Astrocyte (in vitro differentiated cells and primary cell): Measurements from ENCODE around the gene MYCN.

Experiments
- EZH2 ChIP-seq: IDR thresholded peaks from 2 replicates; pipeline ENCODE4 v1.6.1; 2012; ENCODE audit warnings: mild to moderate bottlenecking, low read length, inconsistent platforms; ENCODE audit not compliant: insufficient read depth
- TF ChIP-seq, protein P1 (sequence below): IDR thresholded peaks from 2 replicates; pipeline ENCODE4 v1.5.1; 2011; ENCODE audit warnings: low read depth, mild to moderate bottlenecking, inconsistent platforms, low read length, moderate library complexity; ENCODE audit not compliant: insufficient read depth

- TF ChIP-seq, protein P1, sequence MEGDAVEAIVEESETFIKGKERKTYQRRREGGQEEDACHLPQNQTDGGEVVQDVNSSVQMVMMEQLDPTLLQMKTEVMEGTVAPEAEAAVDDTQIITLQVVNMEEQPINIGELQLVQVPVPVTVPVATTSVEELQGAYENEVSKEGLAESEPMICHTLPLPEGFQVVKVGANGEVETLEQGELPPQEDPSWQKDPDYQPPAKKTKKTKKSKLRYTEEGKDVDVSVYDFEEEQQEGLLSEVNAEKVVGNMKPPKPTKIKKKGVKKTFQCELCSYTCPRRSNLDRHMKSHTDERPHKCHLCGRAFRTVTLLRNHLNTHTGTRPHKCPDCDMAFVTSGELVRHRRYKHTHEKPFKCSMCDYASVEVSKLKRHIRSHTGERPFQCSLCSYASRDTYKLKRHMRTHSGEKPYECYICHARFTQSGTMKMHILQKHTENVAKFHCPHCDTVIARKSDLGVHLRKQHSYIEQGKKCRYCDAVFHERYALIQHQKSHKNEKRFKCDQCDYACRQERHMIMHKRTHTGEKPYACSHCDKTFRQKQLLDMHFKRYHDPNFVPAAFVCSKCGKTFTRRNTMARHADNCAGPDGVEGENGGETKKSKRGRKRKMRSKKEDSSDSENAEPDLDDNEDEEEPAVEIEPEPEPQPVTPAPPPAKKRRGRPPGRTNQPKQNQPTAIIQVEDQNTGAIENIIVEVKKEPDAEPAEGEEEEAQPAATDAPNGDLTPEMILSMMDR = no peak
- no peak for TF ChIP-seq EZH2
Observed at GRCh38 chr2:15897431-15898098, 42.8 kb upstream of the MYCN start.
